Uterus (tissue), 4 donors: ENCODE data around the gene C12orf75. TPM values are rescaled to one million over a fixed set of nuclear protein-coding genes. Genes with fewer than 3 reads are reported as not detected.

Source experiments
- DNase-seq, 2 donors: peaks; one replicate each; pipeline ENCODE4 v3.0.0-alpha.2; 2019 to 2020
- H3K27ac ChIP-seq, 2 donors: fragments of 200-600 bp; sonication (generic); 1 replicate in 1 of 2; 2 replicates in 1 of 2; pipeline ENCODE4 v1.5.1; 2016 to 2018
- H3K27me3 ChIP-seq, 2 donors: fragments of 200-600 bp; sonication (generic); one replicate each; pipeline ENCODE4 v1.5.1; 2018 to 2019; ENCODE audit warnings: control low read depth in 1 of 2
- H3K36me3 ChIP-seq, 2 donors: fragments of 200-600 bp; sonication (generic); one replicate each; pipeline ENCODE4 v1.5.1; 2019; ENCODE audit warnings: control low read depth in 1 of 2
- H3K4me1 ChIP-seq, 2 donors: fragments of 200-600 bp; sonication (generic); one replicate each; pipeline ENCODE4 v1.5.1; 2018 to 2019; ENCODE audit warnings: control low read depth in 1 of 2
- H3K4me3 ChIP-seq, 2 donors: fragments of 200-600 bp; sonication (generic); 1 replicate in 1 of 2; 2 replicates in 1 of 2; pipeline ENCODE4 v1.5.1; 2018 to 2019; ENCODE audit warnings: mild to moderate bottlenecking in 1 of 2
- H3K9me3 ChIP-seq, 2 donors: fragments of 200-600 bp; sonication (generic); one replicate each; pipeline ENCODE4 v1.5.1; 2019; ENCODE audit warnings: control low read depth in 1 of 2
- POLR2A ChIP-seq, 2 donors: fragments of 450-650 bp; IDR thresholded peaks; one replicate each; pipeline ENCODE4 v1.6.1; 2016; ENCODE audit warnings: antibody characterized with exemption in 2 of 2, mild to moderate bottlenecking in 1 of 2, moderate library complexity in 1 of 2
- intact Hi-C: fragments of 100-400 bp; cut with DNase I; formaldehyde crosslinking; loops from one replicate; pipeline ENCODE4 v1.15.1; 2023; ENCODE audit warnings: low total_unique reads
- total RNA-seq, 4 donors: library from RNA; depleted of rRNA in 3 of 4; stranded (reverse); fragments of >200 nt in 3 of 4; gene quantifications; one replicate each; pipeline versions ENCODE4 v1.1.0 to v1.2.4, GENCODE V29; 2014 to 2023
- TF ChIP-seq, protein P1 (sequence below), 4 experiments: fragments of 200-600 bp in 2 of 4; fragments of 450-650 bp in 2 of 4; sonication (generic) in 2 of 4; IDR thresholded peaks; one replicate each; pipeline ENCODE4 v1.5.1; 2016 to 2019; ENCODE audit warnings: antibody characterized with exemption in 4 of 4, mild to moderate bottlenecking in 2 of 4, moderate library complexity in 1 of 4
- donor health status: DM: yes; HTN: yes; CAD: no.

The C12orf75 gene
- total RNA-seq, 4 donors from 2014 or later = 19.6 to 57.1 (median 30.1) TPM

GRCh38 chr12:105348561-105348960, 18.1 kb downstream of the C12orf75 start:
- no peaks in the 10 kb centered on the region for H3K27me3 ChIP-seq
- no peak for DNase-seq
- intact Hi-C loops = no loop called here
- no peak overlapping the region for H3K27ac ChIP-seq
- no peaks in the 10 kb centered on the region for H3K9me3 ChIP-seq
- TF ChIP-seq POLR2A (IDR thresholded peaks at IDR 0.05) = no peak
- TF ChIP-seq, protein P1, sequence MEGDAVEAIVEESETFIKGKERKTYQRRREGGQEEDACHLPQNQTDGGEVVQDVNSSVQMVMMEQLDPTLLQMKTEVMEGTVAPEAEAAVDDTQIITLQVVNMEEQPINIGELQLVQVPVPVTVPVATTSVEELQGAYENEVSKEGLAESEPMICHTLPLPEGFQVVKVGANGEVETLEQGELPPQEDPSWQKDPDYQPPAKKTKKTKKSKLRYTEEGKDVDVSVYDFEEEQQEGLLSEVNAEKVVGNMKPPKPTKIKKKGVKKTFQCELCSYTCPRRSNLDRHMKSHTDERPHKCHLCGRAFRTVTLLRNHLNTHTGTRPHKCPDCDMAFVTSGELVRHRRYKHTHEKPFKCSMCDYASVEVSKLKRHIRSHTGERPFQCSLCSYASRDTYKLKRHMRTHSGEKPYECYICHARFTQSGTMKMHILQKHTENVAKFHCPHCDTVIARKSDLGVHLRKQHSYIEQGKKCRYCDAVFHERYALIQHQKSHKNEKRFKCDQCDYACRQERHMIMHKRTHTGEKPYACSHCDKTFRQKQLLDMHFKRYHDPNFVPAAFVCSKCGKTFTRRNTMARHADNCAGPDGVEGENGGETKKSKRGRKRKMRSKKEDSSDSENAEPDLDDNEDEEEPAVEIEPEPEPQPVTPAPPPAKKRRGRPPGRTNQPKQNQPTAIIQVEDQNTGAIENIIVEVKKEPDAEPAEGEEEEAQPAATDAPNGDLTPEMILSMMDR (IDR thresholded peaks at IDR 0.05) = no peak
- no peaks in the 10 kb centered on the region for H3K4me1 ChIP-seq
- H3K36me3 ChIP-seq = no peaks in the 10 kb centered on the region
- no peak overlapping the region for H3K4me3 ChIP-seq

DNA sequence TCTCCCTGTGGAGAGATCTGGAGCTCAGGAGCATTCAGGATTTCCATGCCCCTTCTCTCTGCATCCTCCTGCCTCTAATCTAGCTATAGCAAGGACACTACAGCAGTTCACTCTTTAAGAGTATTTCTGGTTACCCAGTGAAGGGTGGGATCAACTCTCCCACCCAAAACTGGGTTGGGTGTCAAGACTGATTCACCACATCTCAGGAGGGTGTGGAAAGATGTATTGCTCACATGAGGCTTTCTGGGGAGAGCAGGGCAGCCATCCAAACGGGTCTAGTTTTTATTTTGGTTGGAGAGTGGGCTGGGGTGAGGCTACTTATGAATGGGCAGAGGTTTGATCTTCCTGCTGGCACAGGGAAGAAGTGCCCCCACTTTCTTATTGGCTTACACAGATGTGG, 18.6 kb downstream of the C12orf75 start:
- DNase-seq = no peak
- intact Hi-C loops = no loop called here

DNA sequence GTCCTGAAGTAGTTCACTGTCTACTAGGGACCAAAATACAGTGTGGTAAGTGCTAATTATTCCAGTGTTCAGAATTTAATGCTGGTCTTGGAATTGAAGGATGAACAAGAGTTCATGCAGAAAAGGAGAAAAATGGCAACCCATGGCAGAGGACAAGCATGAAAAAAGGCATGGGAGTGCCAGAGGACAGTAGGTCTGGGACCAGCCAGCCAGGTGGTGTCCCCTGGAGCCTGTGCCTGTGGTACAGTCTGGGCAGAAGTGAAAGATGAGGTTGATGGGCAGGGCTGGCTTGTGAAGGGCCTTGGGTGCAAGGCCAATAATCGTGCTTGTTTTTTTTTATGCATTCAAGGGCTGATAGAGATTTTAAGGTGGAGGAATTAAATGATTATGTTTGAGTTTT, 21.0 kb downstream of the C12orf75 start:
- no peak overlapping the region for H3K4me3 ChIP-seq
- intact Hi-C loops = no loop called here
- no peak for TF ChIP-seq POLR2A (IDR thresholded peaks at IDR 0.05)
- TF ChIP-seq, protein P1 (IDR thresholded peaks at IDR 0.05) = no peak
- H3K4me1 ChIP-seq = no peaks in the 10 kb centered on the region
- H3K27ac ChIP-seq = no peak overlapping the region
- no peaks in the 10 kb centered on the region for H3K27me3 ChIP-seq
- DNase-seq = no peak
- H3K36me3 ChIP-seq = no peaks in the 10 kb centered on the region
- no peaks in the 10 kb centered on the region for H3K9me3 ChIP-seq

More for the DNA sequence above, 18.6 kb downstream of the C12orf75 start:
- H3K27me3 ChIP-seq = no peaks in the 10 kb centered on the region
- no peak overlapping the region for H3K27ac ChIP-seq
- H3K36me3 ChIP-seq = no peaks in the 10 kb centered on the region
- no peak overlapping the region for H3K4me3 ChIP-seq
- TF ChIP-seq POLR2A (IDR thresholded peaks at IDR 0.05) = no peak
- TF ChIP-seq, protein P1 (IDR thresholded peaks at IDR 0.05) = no peak
- H3K4me1 ChIP-seq = no peaks in the 10 kb centered on the region
- H3K9me3 ChIP-seq = no peaks in the 10 kb centered on the region

- Histone ChIP-seq H3K36me3 (no peaks in the 10 kb centered on the region), H3K4me3 (no peak overlapping the region), H3K9me3 (no peaks in the 10 kb centered on the region), H3K4me1 (no peaks in the 10 kb centered on the region), H3K27me3 (no peaks in the 10 kb centered on the region), H3K27ac (no peak overlapping the region)
- TF ChIP-seq POLR2A (IDR thresholded peaks at IDR 0.05) = no peak
- TF ChIP-seq, protein P1 (IDR thresholded peaks at IDR 0.05) = no peak
- no peak for DNase-seq
- intact Hi-C loops = no loop called here
These were observed 21.6 kb downstream of the C12orf75 start for GRCh38 chr12:105352052-105352451.

- intact Hi-C loops = no loop called here
- Histone ChIP-seq H3K4me3 (no peak overlapping the region), H3K27me3 (no peaks in the 10 kb centered on the region), H3K4me1 (no peaks in the 10 kb centered on the region), H3K27ac (peak overlapping the region in 1 of 2 donors; percentile 5), H3K36me3 (no peaks in the 10 kb centered on the region), H3K9me3 (no peaks in the 10 kb centered on the region)
- DNase-seq = no peak
- TF ChIP-seq, protein P1 (IDR thresholded peaks at IDR 0.05) = no peak
- TF ChIP-seq POLR2A (IDR thresholded peaks at IDR 0.05) = no peak
These were observed 22.6 kb downstream of the C12orf75 start for GRCh38 chr12:105352940-105353635.
